HCT116 (cell line): Measurements from ENCODE around the gene SLC19A1. TPM values are rescaled to one million over a fixed set of nuclear protein-coding genes. Genes with fewer than 3 reads are reported as not detected.

Source experiments
- ATAC-seq: fragments of 200-7000 bp; cut with Tn5 transposase; 2 replicates; pipeline ENCODE4 v1.9.1; 2020; ENCODE audit warnings: mild to moderate bottlenecking, moderate library complexity
- BruUV-seq: library from RNA; stranded (reverse); fragments of 400-500 nt; replicated peaks from 2 replicates; lab custom pipeline; 2021; lab: Mats Ljungman, UMichigan
- CTCF ChIA-PET: fragments of 300-600 bp; sonication (Branson Sonifier 250); formaldehyde crosslinking; loops from one replicate; lab custom pipeline; 2021; ENCODE audit warnings: antibody characterized with exemption; lab: Charles Lee
- POLR2A ChIA-PET: fragments of 300-600, 350-600 bp; sonication (Branson Sonifier 250); formaldehyde crosslinking; loops from one replicate; lab custom pipeline; 2021; ENCODE audit warnings: antibody characterized with exemption; lab: Charles Lee
- RAD21 ChIA-PET, 2 experiments: fragments of 300-600 bp; sonication (Branson Sonifier 250); formaldehyde crosslinking; loops; one replicate each; lab custom pipeline; 2023; ENCODE audit warnings: low total read pairs in 2 of 2; ENCODE audit not compliant: uncharacterized antibody in 2 of 2, unreplicated experiment in 2 of 2, low non-redundant PET in 1 of 2; lab: Charles Lee
- DNase-seq: peaks from one replicate; pipeline ENCODE4 v3.0.0-alpha.2; 2010; ENCODE audit warnings: low read depth, low spot score
- H2AFZ ChIP-seq: fragments of 200-600 bp; shearing (Covaris generic), sonication (generic); 2 replicates; pipeline ENCODE4 v1.6.1; 2017; ENCODE audit warnings: low read depth, mixed run types, mixed read lengths, antibody characterized with exemption, low read length; ENCODE audit not compliant: poor library complexity, severe bottlenecking
- H3K27ac ChIP-seq: 2 replicates; pipeline ENCODE4 v1.5.1; 2012; ENCODE audit warnings: low read depth, low read length
- H3K27me3 ChIP-seq: fragments of 200-600 bp; sonication (generic); 2 replicates; pipeline ENCODE4 v1.6.1; 2016; ENCODE audit warnings: mixed run types, low read length, mixed read lengths; ENCODE audit not compliant: insufficient read depth
- H3K36me3 ChIP-seq, 2 experiments: fragments of 200-500 bp in 1 of 2; fragments of 200-600 bp in 1 of 2; sonication (Bioruptor generic) in 1 of 2; sonication (generic) in 1 of 2; 2 replicates each; pipeline versions ENCODE4 v1.5.1 to v1.6.1; 2014 to 2016; ENCODE audit warnings: low read length in 2 of 2, inconsistent platforms in 1 of 2, mixed read lengths in 1 of 2, mixed run types in 1 of 2; ENCODE audit not compliant: insufficient read depth in 2 of 2, control insufficient read depth in 1 of 2
- H3K4me1 ChIP-seq, 2 experiments: fragments of 200-600 bp in 1 of 2; sonication (generic) in 1 of 2; 2 replicates each; pipeline versions ENCODE4 v1.5.1 to v1.6.1; 2012 to 2017; ENCODE audit warnings: low read length in 2 of 2, inconsistent platforms in 1 of 2, mild to moderate bottlenecking in 1 of 2, mixed read lengths in 1 of 2, mixed run types in 1 of 2, moderate library complexity in 1 of 2; ENCODE audit not compliant: insufficient read depth in 2 of 2, control insufficient read depth in 1 of 2
- H3K4me2 ChIP-seq: fragments of 200-600 bp; sonication (generic); 2 replicates; pipeline ENCODE4 v1.6.1; 2017; ENCODE audit warnings: mixed run types, low read length, mixed read lengths
- H3K4me3 ChIP-seq, 2 experiments: fragments of 200-600 bp in 1 of 2; sonication (generic) in 1 of 2; replicated peaks in 1 of 2; 2 replicates each; pipeline ENCODE4 v1.5.1; 2011 to 2016; ENCODE audit warnings: low read length in 2 of 2, control low read depth in 1 of 2, low read depth in 1 of 2, mild to moderate bottlenecking in 1 of 2, mixed read lengths in 1 of 2, mixed run types in 1 of 2
- H3K79me2 ChIP-seq: fragments of 200-600 bp; sonication (generic); 2 replicates; pipeline ENCODE4 v1.6.1; 2017; ENCODE audit warnings: mild to moderate bottlenecking, mixed run types, low read length, moderate library complexity, mixed read lengths; ENCODE audit not compliant: insufficient read depth
- H3K9ac ChIP-seq: fragments of 200-600 bp; sonication (generic); 2 replicates; pipeline ENCODE4 v1.6.1; 2016; ENCODE audit warnings: low read length, mixed read lengths
- H3K9me2 ChIP-seq: fragments of 200-600 bp; sonication (generic), shearing (Covaris generic); 2 replicates; pipeline ENCODE4 v1.6.1; 2017; ENCODE audit warnings: mixed run types, mild to moderate bottlenecking, moderate library complexity; ENCODE audit not compliant: insufficient read depth
- H3K9me3 ChIP-seq, 2 experiments: fragments of 200-500 bp in 1 of 2; fragments of 200-600 bp in 1 of 2; sonication (Bioruptor generic) in 1 of 2; sonication (generic) in 1 of 2; 2 replicates each; pipeline ENCODE4 v1.6.1; 2014 to 2017; ENCODE audit warnings: low read length in 2 of 2, mixed read lengths in 2 of 2, inconsistent platforms in 1 of 2, low read depth in 1 of 2, mild to moderate bottlenecking in 1 of 2, mixed run types in 1 of 2, moderate library complexity in 1 of 2; ENCODE audit not compliant: control insufficient read depth in 1 of 2, insufficient read depth in 1 of 2
- H4K20me1 ChIP-seq: fragments of 200-600 bp; sonication (generic), shearing (Covaris generic); 2 replicates; pipeline ENCODE4 v1.6.1; 2017; ENCODE audit warnings: mixed run types, mild to moderate bottlenecking, moderate library complexity; ENCODE audit not compliant: insufficient read depth
- CBX3 ChIP-seq: IDR thresholded peaks from 2 replicates; pipeline ENCODE4 v1.6.1; 2012; ENCODE audit warnings: low read depth
- CEBPB ChIP-seq: IDR thresholded peaks from 2 replicates; pipeline ENCODE4 v1.6.1; 2012; ENCODE audit warnings: low read depth
- EGR1 ChIP-seq: IDR thresholded peaks from 2 replicates; pipeline ENCODE4 v1.6.1; 2012; ENCODE audit warnings: low read depth
- EZH2 ChIP-seq: fragments of 200-600 bp; sonication (generic); IDR thresholded peaks from 2 replicates; pipeline ENCODE4 v1.6.1; 2017; ENCODE audit warnings: antibody characterized with exemption, mixed run types
- EZH2phosphoT487 ChIP-seq: fragments of 200-600 bp; IDR thresholded peaks from 2 replicates; pipeline ENCODE4 v1.6.1; 2018; ENCODE audit warnings: antibody characterized with exemption, borderline replicate concordance
- FOSL1 ChIP-seq: IDR thresholded peaks from 2 replicates; pipeline ENCODE4 v1.6.1; 2012; ENCODE audit warnings: low read depth
- POLR2A ChIP-seq: IDR thresholded peaks from 2 replicates; pipeline ENCODE4 v1.7.0; 2011; ENCODE audit warnings: borderline replicate concordance; ENCODE audit not compliant: insufficient read depth, insufficient read length; ENCODE audit errors: extremely low read depth
- POLR2AphosphoS5 ChIP-seq: IDR thresholded peaks from 2 replicates; pipeline ENCODE4 v1.6.1; 2011; ENCODE audit warnings: mild to moderate bottlenecking, low read depth, low read length, moderate library complexity
- SIN3A ChIP-seq: IDR thresholded peaks from 2 replicates; pipeline ENCODE4 v1.6.1; 2012; ENCODE audit warnings: low read depth
- SRF ChIP-seq: IDR thresholded peaks from 2 replicates; pipeline ENCODE4 v1.6.1; 2012; ENCODE audit warnings: low read depth
- TCF7L2 ChIP-seq: IDR thresholded peaks from 2 replicates; pipeline ENCODE4 v1.7.0; 2011; ENCODE audit warnings: borderline replicate concordance, inconsistent platforms; ENCODE audit not compliant: insufficient read depth, insufficient read length; ENCODE audit errors: extremely low read depth
- ZFX ChIP-seq: fragments of 450-650 bp; IDR thresholded peaks from 2 replicates; pipeline ENCODE4 v1.6.1; 2017
- intact Hi-C: fragments of 100-400 bp; cut with micrococcal nuclease; formaldehyde crosslinking; loops from 2 replicates; pipeline ENCODE4 v1.10.0; 2022
- total RNA-seq: library from RNA; stranded (reverse); gene quantifications from one replicate; pipeline ENCODE4 v1.2.1, GENCODE V29; 2021; ENCODE audit not compliant: unreplicated experiment
- TF ChIP-seq, protein P1 (sequence below): IDR thresholded peaks from 2 replicates; pipeline ENCODE4 v1.6.1; 2011; ENCODE audit warnings: mild to moderate bottlenecking, low read length, moderate library complexity; ENCODE audit not compliant: insufficient replicate concordance; ENCODE audit errors: extremely low read depth
- TF ChIP-seq, protein P2 (sequence below): IDR thresholded peaks from 2 replicates; pipeline ENCODE4 v1.6.1; 2012
- TF ChIP-seq, protein P3 (sequence below), 3 experiments: fragments of 200-600 bp in 1 of 3; sonication (generic) in 1 of 3; IDR thresholded peaks in 2 of 3; conservative IDR thresholded peaks in 1 of 3; 2 replicates each; pipeline ENCODE4 v1.5.1; 2012 to 2017; ENCODE audit warnings: low read depth in 2 of 3, low read length in 2 of 3, antibody characterized with exemption in 1 of 3, borderline replicate concordance in 1 of 3, control low read depth in 1 of 3, mild to moderate bottlenecking in 1 of 3, mixed read lengths in 1 of 3, mixed run types in 1 of 3, moderate library complexity in 1 of 3; ENCODE audit not compliant: insufficient read depth in 1 of 3
- TF ChIP-seq, protein P4 (sequence below): IDR thresholded peaks from 2 replicates; pipeline ENCODE4 v1.6.1; 2012

The SLC19A1 gene
- total RNA-seq, 1 experiment from 2014 or later: 50.2 TPM

DNA sequence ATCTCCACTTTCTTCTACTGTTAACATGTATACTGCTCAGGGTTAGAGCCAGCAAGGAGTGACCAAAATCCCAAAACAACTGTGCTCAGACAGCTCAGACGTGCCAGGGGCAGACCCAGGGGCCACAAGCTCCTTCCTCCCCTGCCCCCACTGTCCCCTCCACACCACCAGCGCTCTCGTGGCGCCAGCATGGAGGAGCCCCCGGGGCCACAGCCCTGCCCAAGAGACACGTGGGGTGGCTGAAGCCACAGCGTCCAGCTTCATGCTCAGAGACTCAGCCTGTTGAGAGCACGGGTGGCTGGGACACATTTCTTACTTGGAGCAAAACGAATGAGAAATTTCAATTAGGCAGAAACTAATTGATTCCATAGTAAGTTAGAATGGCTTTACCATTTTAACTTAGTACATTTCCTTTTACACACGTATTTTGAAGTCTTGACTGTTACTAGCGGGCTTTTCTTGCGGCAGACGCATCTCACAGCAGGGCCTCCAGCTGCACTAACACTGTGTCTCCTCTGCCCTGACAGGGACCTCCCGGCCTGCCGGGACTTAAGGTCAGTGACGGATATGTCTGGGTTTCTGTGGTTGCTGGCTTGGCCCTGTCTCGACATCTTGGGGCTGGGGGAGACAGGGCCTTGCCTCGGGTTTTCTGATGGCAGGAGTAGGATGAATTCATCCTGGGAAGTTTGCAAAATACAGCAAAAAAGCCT lies 54.2 kb downstream of the SLC19A1 start:
- TF ChIP-seq EZH2phosphoT487 (no peak), FOSL1 (no peak), EZH2 (no peak)
- Histone ChIP-seq H3K27me3 (no peaks in the 10 kb centered on the region), H3K36me3 (peaks cover 0 to 9% of the 10 kb centered on the region in 2 experiments; a peak in 1 of 4 replicates), H3K9me3 (no peaks in the 10 kb centered on the region), H3K4me2 (no peak overlapping the region), H3K9ac (no peak overlapping the region), H4K20me1 (no peaks in the 10 kb centered on the region), H3K4me3 (no peak overlapping the region), H3K27ac (no peak overlapping the region), H2AFZ (no peak overlapping the region), H3K9me2 (no peaks in the 10 kb centered on the region), H3K4me1 (no peaks in the 10 kb centered on the region), H3K79me2 (no peaks in the 10 kb centered on the region)
- POLR2A ChIA-PET: no interaction called here
- ATAC-seq (no peak), DNase-seq (no peak)
- intact Hi-C loops: no loop called here
- CTCF ChIA-PET: no interaction called here
- BruUV-seq: no TSS peak
- RAD21 ChIA-PET: no interaction called here

DNA sequence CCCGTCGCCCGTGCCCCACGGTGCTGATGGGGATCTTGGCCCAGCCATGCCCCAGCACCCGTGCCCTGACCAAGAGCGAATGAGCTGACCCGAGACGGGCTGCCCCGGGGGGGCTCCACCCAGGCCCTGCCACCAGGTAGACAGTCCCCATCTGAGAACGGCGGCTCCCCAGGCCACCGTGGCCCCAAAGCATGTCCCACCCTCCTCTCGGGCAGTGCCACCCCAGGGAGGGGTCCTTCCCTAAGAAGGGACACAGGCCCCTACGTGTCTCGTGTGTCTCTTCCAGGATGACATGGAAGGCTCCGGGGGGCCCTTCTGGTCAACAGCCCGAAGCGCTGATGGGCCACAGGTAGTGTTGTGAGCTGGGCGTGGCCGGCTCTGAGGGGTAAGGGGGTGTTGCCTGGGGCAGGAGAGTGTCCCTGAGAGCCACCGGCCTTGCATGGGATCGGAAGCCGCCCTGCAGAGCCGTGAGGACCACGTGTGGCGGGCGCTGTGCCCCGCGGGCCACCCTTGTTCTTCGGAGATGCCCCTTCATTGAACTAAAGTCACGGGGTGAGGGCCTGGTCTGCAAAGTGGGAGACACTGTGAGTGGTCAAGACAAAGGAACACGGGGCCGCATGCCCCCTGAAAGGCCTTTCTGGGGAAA lies 55.0 kb downstream of the SLC19A1 start:
- H3K4me3 ChIP-seq: no peak overlapping the region
- peaks cover 0 to 9% of the 10 kb centered on the region in 2 experiments; a peak in 1 of 4 replicates for H3K36me3 ChIP-seq
- ChIA-PET POLR2A (no interaction called here), RAD21 (no interaction called here), CTCF (no interaction called here)
- H3K27ac ChIP-seq: no peak overlapping the region
- no TSS peak for BruUV-seq
- DNase-seq (no peak), ATAC-seq (no peak)
- H3K4me1 ChIP-seq: no peaks in the 10 kb centered on the region
- H3K4me2 ChIP-seq: no peak overlapping the region
- intact Hi-C loops: no loop called here
- H3K9me2 ChIP-seq: no peaks in the 10 kb centered on the region
- H4K20me1 ChIP-seq: no peaks in the 10 kb centered on the region
- H3K27me3 ChIP-seq: no peaks in the 10 kb centered on the region
- no peaks in the 10 kb centered on the region for H3K9me3 ChIP-seq
- H3K9ac ChIP-seq: no peak overlapping the region
- no peak overlapping the region for H2AFZ ChIP-seq
- H3K79me2 ChIP-seq: no peaks in the 10 kb centered on the region
- TF ChIP-seq, protein P1, sequence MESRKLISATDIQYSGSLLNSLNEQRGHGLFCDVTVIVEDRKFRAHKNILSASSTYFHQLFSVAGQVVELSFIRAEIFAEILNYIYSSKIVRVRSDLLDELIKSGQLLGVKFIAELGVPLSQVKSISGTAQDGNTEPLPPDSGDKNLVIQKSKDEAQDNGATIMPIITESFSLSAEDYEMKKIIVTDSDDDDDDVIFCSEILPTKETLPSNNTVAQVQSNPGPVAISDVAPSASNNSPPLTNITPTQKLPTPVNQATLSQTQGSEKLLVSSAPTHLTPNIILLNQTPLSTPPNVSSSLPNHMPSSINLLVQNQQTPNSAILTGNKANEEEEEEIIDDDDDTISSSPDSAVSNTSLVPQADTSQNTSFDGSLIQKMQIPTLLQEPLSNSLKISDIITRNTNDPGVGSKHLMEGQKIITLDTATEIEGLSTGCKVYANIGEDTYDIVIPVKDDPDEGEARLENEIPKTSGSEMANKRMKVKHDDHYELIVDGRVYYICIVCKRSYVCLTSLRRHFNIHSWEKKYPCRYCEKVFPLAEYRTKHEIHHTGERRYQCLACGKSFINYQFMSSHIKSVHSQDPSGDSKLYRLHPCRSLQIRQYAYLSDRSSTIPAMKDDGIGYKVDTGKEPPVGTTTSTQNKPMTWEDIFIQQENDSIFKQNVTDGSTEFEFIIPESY: no peak
- TF ChIP-seq SRF: no peak
- no peak for TF ChIP-seq POLR2A
- no peak for TF ChIP-seq TCF7L2
- TF ChIP-seq ZFX: no peak
- no peak for TF ChIP-seq POLR2AphosphoS5
- no peak for TF ChIP-seq CBX3
- no peak for TF ChIP-seq SIN3A
- TF ChIP-seq, protein P2, sequence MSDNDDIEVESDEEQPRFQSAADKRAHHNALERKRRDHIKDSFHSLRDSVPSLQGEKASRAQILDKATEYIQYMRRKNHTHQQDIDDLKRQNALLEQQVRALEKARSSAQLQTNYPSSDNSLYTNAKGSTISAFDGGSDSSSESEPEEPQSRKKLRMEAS: no peak
- no peak for TF ChIP-seq CEBPB
- TF ChIP-seq, protein P3, sequence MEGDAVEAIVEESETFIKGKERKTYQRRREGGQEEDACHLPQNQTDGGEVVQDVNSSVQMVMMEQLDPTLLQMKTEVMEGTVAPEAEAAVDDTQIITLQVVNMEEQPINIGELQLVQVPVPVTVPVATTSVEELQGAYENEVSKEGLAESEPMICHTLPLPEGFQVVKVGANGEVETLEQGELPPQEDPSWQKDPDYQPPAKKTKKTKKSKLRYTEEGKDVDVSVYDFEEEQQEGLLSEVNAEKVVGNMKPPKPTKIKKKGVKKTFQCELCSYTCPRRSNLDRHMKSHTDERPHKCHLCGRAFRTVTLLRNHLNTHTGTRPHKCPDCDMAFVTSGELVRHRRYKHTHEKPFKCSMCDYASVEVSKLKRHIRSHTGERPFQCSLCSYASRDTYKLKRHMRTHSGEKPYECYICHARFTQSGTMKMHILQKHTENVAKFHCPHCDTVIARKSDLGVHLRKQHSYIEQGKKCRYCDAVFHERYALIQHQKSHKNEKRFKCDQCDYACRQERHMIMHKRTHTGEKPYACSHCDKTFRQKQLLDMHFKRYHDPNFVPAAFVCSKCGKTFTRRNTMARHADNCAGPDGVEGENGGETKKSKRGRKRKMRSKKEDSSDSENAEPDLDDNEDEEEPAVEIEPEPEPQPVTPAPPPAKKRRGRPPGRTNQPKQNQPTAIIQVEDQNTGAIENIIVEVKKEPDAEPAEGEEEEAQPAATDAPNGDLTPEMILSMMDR (IDR thresholded peaks at IDR 0.05 in 2 of 3, conservative IDR thresholded peaks at IDR 0.05 in 1 of 3; ENCODE audit: borderline replicate concordance in 1 of 3, insufficient read depth in 1 of 3, low read depth in 2 of 3, low read length in 2 of 3): no peak
- TF ChIP-seq, protein P4, sequence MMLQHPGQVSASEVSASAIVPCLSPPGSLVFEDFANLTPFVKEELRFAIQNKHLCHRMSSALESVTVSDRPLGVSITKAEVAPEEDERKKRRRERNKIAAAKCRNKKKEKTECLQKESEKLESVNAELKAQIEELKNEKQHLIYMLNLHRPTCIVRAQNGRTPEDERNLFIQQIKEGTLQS: no peak
- no peak for TF ChIP-seq EGR1
